Chondrocyte (in vitro differentiated cells): ENCODE results near the gene MAP3K20. TPM values are rescaled to one million over a fixed set of nuclear protein-coding genes. Genes with fewer than 3 reads are reported as not detected.

Experiments used
- DNase-seq: peaks from one replicate; pipeline ENCODE4 v3.0.0; 2021; ENCODE audit warnings: mixed read lengths, low spot score
- H3K27ac Mint-ChIP-seq: one replicate; pipeline ENCODE4 v1.8.0; 2021; ENCODE audit warnings: mild to moderate bottlenecking, moderate library complexity, mixed read lengths; ENCODE audit not compliant: unreplicated experiment
- H3K27me3 Mint-ChIP-seq: 2 replicates; pipeline ENCODE4 v1.8.0; 2021; ENCODE audit warnings: low read depth, mixed read lengths
- H3K36me3 Mint-ChIP-seq: 2 replicates; pipeline ENCODE4 v1.8.0; 2021; ENCODE audit warnings: low read depth, mixed read lengths
- H3K4me1 Mint-ChIP-seq: 2 replicates; pipeline ENCODE4 v1.8.0; 2021; ENCODE audit warnings: low read depth, mild to moderate bottlenecking, mixed read lengths
- H3K4me3 Mint-ChIP-seq: one replicate; pipeline ENCODE4 v1.8.0; 2021; ENCODE audit warnings: mild to moderate bottlenecking, moderate library complexity, mixed read lengths; ENCODE audit not compliant: unreplicated experiment
- H3K9me3 Mint-ChIP-seq: 2 replicates; pipeline ENCODE4 v1.8.0; 2021; ENCODE audit warnings: low read depth, mixed read lengths
- CTCF ChIP-seq: fragments of 200-600 bp; sonication (generic); IDR thresholded peaks from 2 replicates; pipeline ENCODE4 v1.5.0; 2021; ENCODE audit warnings: antibody characterized with exemption, mild to moderate bottlenecking, moderate library complexity
- total RNA-seq: library from RNA; stranded (reverse); gene quantifications from 3 replicates; pipeline ENCODE4 v1.2.1, GENCODE V29; 2021

The MAP3K20 gene
- total RNA-seq, 1 donor from 2014 or later, result 68.5 TPM

GRCh38 chr2:173053043-173053699 is 22.5 kb upstream of the MAP3K20 start:
- Mint-ChIP-seq H3K27me3 (no peaks in the 10 kb centered on the region), H3K27ac (peak overlapping the region; percentile 75), H3K4me3 (no peak overlapping the region), H3K4me1 (peaks cover 59% of the 10 kb centered on the region), H3K36me3 (no peaks in the 10 kb centered on the region), H3K9me3 (peaks cover 4% of the 10 kb centered on the region)
- no peak for TF ChIP-seq CTCF
- no peak for DNase-seq

GRCh38 chr2:173054466-173054865 is 21.2 kb upstream of the MAP3K20 start:
- no peaks in the 10 kb centered on the region for H3K36me3 Mint-ChIP-seq
- H3K27ac Mint-ChIP-seq, result peak overlapping the region; percentile 73
- H3K9me3 Mint-ChIP-seq, result peaks cover 3% of the 10 kb centered on the region
- no peaks in the 10 kb centered on the region for H3K27me3 Mint-ChIP-seq
- no peak for TF ChIP-seq CTCF
- no peak for DNase-seq
- H3K4me1 Mint-ChIP-seq, result peaks cover 48% of the 10 kb centered on the region
- peak overlapping the region; percentile 3 for H3K4me3 Mint-ChIP-seq

- Mint-ChIP-seq H3K4me1 (peaks cover 43% of the 10 kb centered on the region), H3K27ac (no peak overlapping the region), H3K27me3 (no peaks in the 10 kb centered on the region), H3K9me3 (peaks cover 3% of the 10 kb centered on the region), H3K36me3 (no peaks in the 10 kb centered on the region), H3K4me3 (no peak overlapping the region)
- DNase-seq, result no peak
- TF ChIP-seq CTCF, result no peak
Measured at GRCh38 chr2:173056705-173057364, 18.8 kb upstream of the MAP3K20 start.

- Mint-ChIP-seq H3K27me3 (no peaks in the 10 kb centered on the region), H3K27ac (no peak overlapping the region), H3K36me3 (no peaks in the 10 kb centered on the region), H3K9me3 (peaks cover 3% of the 10 kb centered on the region), H3K4me3 (no peak overlapping the region), H3K4me1 (peaks cover 39% of the 10 kb centered on the region)
- no peak for TF ChIP-seq CTCF
- no peak for DNase-seq
Measured at GRCh38 chr2:173058097-173058496, 17.5 kb upstream of the MAP3K20 start.

GRCh38 chr2:173058673-173059072 is 17.0 kb upstream of the MAP3K20 start:
- DNase-seq, result no peak
- no peak overlapping the region for H3K4me3 Mint-ChIP-seq
- no peak overlapping the region for H3K27ac Mint-ChIP-seq
- H3K9me3 Mint-ChIP-seq, result peaks cover 3% of the 10 kb centered on the region
- peaks cover 34% of the 10 kb centered on the region for H3K4me1 Mint-ChIP-seq
- no peaks in the 10 kb centered on the region for H3K27me3 Mint-ChIP-seq
- no peaks in the 10 kb centered on the region for H3K36me3 Mint-ChIP-seq
- TF ChIP-seq CTCF, result no peak
